Vagina (tissue), 2 donors: Measurements from ENCODE around the gene LRRC36. TPM values are rescaled to one million over a fixed set of nuclear protein-coding genes. Genes with fewer than 3 reads are reported as not detected.
"Not testable (repeated sequence)": the region's sequence is repeated elsewhere in the genome, so short reads cannot be mapped to it uniquely, and the experiment has no call there.

Experiments used
- DNase-seq, 2 donors: peaks; one replicate each; pipeline ENCODE4 v3.0.0-alpha.2; 2017; ENCODE audit errors: extremely low spot score in 2 of 2
- H3K27ac ChIP-seq: fragments of 200-600 bp; sonication (generic); one replicate; pipeline ENCODE4 v1.5.1; 2019
- H3K27me3 ChIP-seq: fragments of 200-600 bp; sonication (generic); one replicate; pipeline ENCODE4 v1.5.1; 2019
- H3K36me3 ChIP-seq, 2 donors: fragments of 200-600 bp; sonication (generic); one replicate each; pipeline ENCODE4 v1.5.1; 2017 to 2019
- H3K4me1 ChIP-seq: fragments of 200-600 bp; sonication (generic); one replicate; pipeline ENCODE4 v1.5.1; 2019
- H3K4me3 ChIP-seq, 2 donors: fragments of 200-600 bp; sonication (generic); 1 replicate in 1 of 2; 2 replicates in 1 of 2; pipeline ENCODE4 v1.5.1; 2016 to 2019
- H3K9me3 ChIP-seq: fragments of 200-600 bp; sonication (generic); one replicate; pipeline ENCODE4 v1.5.1; 2019
- CTCF ChIP-seq, 3 experiments: fragments of 450-650 bp in 2 of 3; fragments of 200-600 bp in 1 of 3; sonication (generic) in 1 of 3; IDR thresholded peaks; one replicate each; pipeline ENCODE4 v1.5.1; 2017 to 2019; ENCODE audit warnings: antibody characterized with exemption in 3 of 3, mild to moderate bottlenecking in 2 of 3, moderate library complexity in 2 of 3
- POLR2A ChIP-seq, 2 donors: fragments of 450-650 bp; IDR thresholded peaks; one replicate each; pipeline ENCODE4 v1.6.1; 2017; ENCODE audit warnings: antibody characterized with exemption in 2 of 2, mild to moderate bottlenecking in 2 of 2, moderate library complexity in 2 of 2
- POLR2AphosphoS5 ChIP-seq, 2 donors: sonication (generic); formaldehyde crosslinking; IDR thresholded peaks; one replicate each; pipeline ENCODE4 v1.9.0; 2017; ENCODE audit warnings: antibody characterized with exemption in 2 of 2, mild to moderate bottlenecking in 2 of 2, low read depth in 1 of 2; ENCODE audit not compliant: insufficient read depth in 1 of 2
- intact Hi-C: fragments of 100-400 bp; cut with DNase I; formaldehyde crosslinking; loops from one replicate; pipeline ENCODE4 v1.15.1; 2023
- total RNA-seq: library from RNA; depleted of rRNA; stranded (reverse); fragments of >200 nt; gene quantifications from one replicate; pipeline ENCODE4 v1.2.3, GENCODE V29; 2016

The LRRC36 gene
- total RNA-seq, 1 donor from 2014 or later, result not detected

GRCh38 chr16:67346341-67346740 lies 19.7 kb downstream of the LRRC36 start:
- Histone ChIP-seq H3K36me3 (no peaks in the 10 kb centered on the region), H3K4me3 (no peak overlapping the region), H3K9me3 (no peaks in the 10 kb centered on the region), H3K4me1 (no peaks in the 10 kb centered on the region), H3K27ac (no peak overlapping the region), H3K27me3 (no peaks in the 10 kb centered on the region)
- DNase-seq, result no peak
- intact Hi-C loops, result no loop called here
- no peak for TF ChIP-seq POLR2A (IDR thresholded peaks at IDR 0.05)
- TF ChIP-seq POLR2AphosphoS5 (IDR thresholded peaks at IDR 0.05; ENCODE audit: insufficient read depth in 1 of 2, low read depth in 1 of 2), result no peak

- TF ChIP-seq POLR2AphosphoS5 (IDR thresholded peaks at IDR 0.05; ENCODE audit: insufficient read depth in 1 of 2, low read depth in 1 of 2) (no peak), CTCF (IDR thresholded peaks at IDR 0.05) (no peak), POLR2A (IDR thresholded peaks at IDR 0.05) (no peak)
- Histone ChIP-seq H3K27me3 (no peaks in the 10 kb centered on the region), H3K4me1 (no peaks in the 10 kb centered on the region), H3K27ac (no peak overlapping the region), H3K9me3 (no peaks in the 10 kb centered on the region), H3K4me3 (no peak overlapping the region), H3K36me3 (no peaks in the 10 kb centered on the region)
- intact Hi-C loops, result no loop called here
- DNase-seq, result no peak
Observed at GRCh38 chr16:67349172-67349571, 22.6 kb downstream of the LRRC36 start.

GRCh38 chr16:67350324-67350723 lies 23.7 kb downstream of the LRRC36 start:
- no peak overlapping the region for H3K4me3 ChIP-seq
- no peaks in the 10 kb centered on the region for H3K9me3 ChIP-seq
- H3K27me3 ChIP-seq, result no peaks in the 10 kb centered on the region
- no peak for DNase-seq
- no peaks in the 10 kb centered on the region for H3K36me3 ChIP-seq
- intact Hi-C loops, result no loop called here
- no peak overlapping the region for H3K27ac ChIP-seq
- no peaks in the 10 kb centered on the region for H3K4me1 ChIP-seq
- TF ChIP-seq CTCF (IDR thresholded peaks at IDR 0.05) (no peak), POLR2AphosphoS5 (IDR thresholded peaks at IDR 0.05; ENCODE audit: insufficient read depth in 1 of 2, low read depth in 1 of 2) (no peak), POLR2A (IDR thresholded peaks at IDR 0.05) (no peak)

- H3K4me1 ChIP-seq, DNase-seq, H3K27me3 ChIP-seq, H3K4me3 ChIP-seq, intact Hi-C loops, H3K36me3 ChIP-seq, H3K9me3 ChIP-seq, H3K27ac ChIP-seq: not testable (repeated sequence)
Observed at GRCh38 chr16:67352463-67352862, 25.8 kb downstream of the LRRC36 start.

GRCh38 chr16:67356396-67356795 lies 29.8 kb downstream of the LRRC36 start:
- H3K4me3 ChIP-seq, result no peak overlapping the region
- no peaks in the 10 kb centered on the region for H3K27me3 ChIP-seq
- no peak for DNase-seq
- H3K9me3 ChIP-seq, result no peaks in the 10 kb centered on the region
- H3K36me3 ChIP-seq, result no peaks in the 10 kb centered on the region
- H3K4me1 ChIP-seq, result no peaks in the 10 kb centered on the region
- intact Hi-C loops, result no loop called here
- no peak overlapping the region for H3K27ac ChIP-seq
- no peak for TF ChIP-seq CTCF (IDR thresholded peaks at IDR 0.05)
- TF ChIP-seq POLR2A (IDR thresholded peaks at IDR 0.05), result no peak
- no peak for TF ChIP-seq POLR2AphosphoS5 (IDR thresholded peaks at IDR 0.05; ENCODE audit: insufficient read depth in 1 of 2, low read depth in 1 of 2)

GRCh38 chr16:67357561-67357960 lies 30.9 kb downstream of the LRRC36 start:
- intact Hi-C loops, result no loop called here
- no peak overlapping the region for H3K27ac ChIP-seq
- H3K9me3 ChIP-seq, result no peaks in the 10 kb centered on the region
- no peaks in the 10 kb centered on the region for H3K36me3 ChIP-seq
- H3K4me3 ChIP-seq, result no peak overlapping the region
- no peaks in the 10 kb centered on the region for H3K4me1 ChIP-seq
- TF ChIP-seq POLR2A (IDR thresholded peaks at IDR 0.05) (no peak), CTCF (IDR thresholded peaks at IDR 0.05) (no peak), POLR2AphosphoS5 (IDR thresholded peaks at IDR 0.05; ENCODE audit: insufficient read depth in 1 of 2, low read depth in 1 of 2) (no peak)
- no peak for DNase-seq
- no peaks in the 10 kb centered on the region for H3K27me3 ChIP-seq

GRCh38 chr16:67359540-67360269 lies 33.1 kb downstream of the LRRC36 start:
- intact Hi-C loops, DNase-seq: not testable (repeated sequence)

More at GRCh38 chr16:67359540-67360269, 33.1 kb downstream of the LRRC36 start:
- H3K36me3 ChIP-seq, H3K9me3 ChIP-seq, H3K4me1 ChIP-seq, H3K4me3 ChIP-seq, H3K27ac ChIP-seq, H3K27me3 ChIP-seq: not testable (repeated sequence)
